ENCODE measurements around the gene CLEC20A.

Gene CLEC20A

DNA sequence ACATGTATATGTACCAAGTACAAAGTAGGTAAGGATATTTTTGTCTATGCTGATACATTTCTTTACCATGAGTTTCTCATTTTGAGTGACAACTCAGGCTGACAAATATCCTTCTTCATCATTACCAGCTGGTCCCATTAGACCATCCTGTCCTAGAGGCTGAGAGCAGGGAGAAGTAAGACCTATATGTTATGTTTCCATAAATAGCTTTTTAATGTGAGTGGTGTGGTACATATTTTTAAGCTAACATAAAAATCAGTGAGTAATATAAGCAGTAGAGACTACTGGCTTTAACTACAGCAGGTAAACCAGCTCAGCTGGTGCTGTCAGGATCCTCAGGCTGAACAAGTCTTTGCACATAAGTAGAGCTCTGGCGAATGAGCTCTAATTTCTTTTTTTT, 62.4 kb downstream of the CLEC20A start:
- TF ChIP-seq SIN3A (IDR thresholded peaks at IDR 0.05; ENCODE audit: borderline replicate concordance, insufficient read depth, low read length) (no peak), TAF1 (IDR thresholded peaks at IDR 0.05; ENCODE audit: borderline replicate concordance, insufficient read depth, low read length) (no peak), FOXP2 (optimal IDR thresholded peaks at IDR 0.05; ENCODE audit: borderline replicate concordance, extremely low read depth, extremely low read length, insufficient read depth) (no peak), POLR2AphosphoS5 (IDR thresholded peaks at IDR 0.05; ENCODE audit: low read depth, low read length) (no peak)
- TF ChIP-seq, protein P1, sequence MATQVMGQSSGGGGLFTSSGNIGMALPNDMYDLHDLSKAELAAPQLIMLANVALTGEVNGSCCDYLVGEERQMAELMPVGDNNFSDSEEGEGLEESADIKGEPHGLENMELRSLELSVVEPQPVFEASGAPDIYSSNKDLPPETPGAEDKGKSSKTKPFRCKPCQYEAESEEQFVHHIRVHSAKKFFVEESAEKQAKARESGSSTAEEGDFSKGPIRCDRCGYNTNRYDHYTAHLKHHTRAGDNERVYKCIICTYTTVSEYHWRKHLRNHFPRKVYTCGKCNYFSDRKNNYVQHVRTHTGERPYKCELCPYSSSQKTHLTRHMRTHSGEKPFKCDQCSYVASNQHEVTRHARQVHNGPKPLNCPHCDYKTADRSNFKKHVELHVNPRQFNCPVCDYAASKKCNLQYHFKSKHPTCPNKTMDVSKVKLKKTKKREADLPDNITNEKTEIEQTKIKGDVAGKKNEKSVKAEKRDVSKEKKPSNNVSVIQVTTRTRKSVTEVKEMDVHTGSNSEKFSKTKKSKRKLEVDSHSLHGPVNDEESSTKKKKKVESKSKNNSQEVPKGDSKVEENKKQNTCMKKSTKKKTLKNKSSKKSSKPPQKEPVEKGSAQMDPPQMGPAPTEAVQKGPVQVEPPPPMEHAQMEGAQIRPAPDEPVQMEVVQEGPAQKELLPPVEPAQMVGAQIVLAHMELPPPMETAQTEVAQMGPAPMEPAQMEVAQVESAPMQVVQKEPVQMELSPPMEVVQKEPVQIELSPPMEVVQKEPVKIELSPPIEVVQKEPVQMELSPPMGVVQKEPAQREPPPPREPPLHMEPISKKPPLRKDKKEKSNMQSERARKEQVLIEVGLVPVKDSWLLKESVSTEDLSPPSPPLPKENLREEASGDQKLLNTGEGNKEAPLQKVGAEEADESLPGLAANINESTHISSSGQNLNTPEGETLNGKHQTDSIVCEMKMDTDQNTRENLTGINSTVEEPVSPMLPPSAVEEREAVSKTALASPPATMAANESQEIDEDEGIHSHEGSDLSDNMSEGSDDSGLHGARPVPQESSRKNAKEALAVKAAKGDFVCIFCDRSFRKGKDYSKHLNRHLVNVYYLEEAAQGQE (IDR thresholded peaks at IDR 0.05; ENCODE audit: insufficient read depth in 1 of 2, low read depth in 2 of 2, low read length in 2 of 2) = no peak

Data from PFSK-1 (cell line).